Mesothelial cell of epicardium (in vitro differentiated cells): Measurements from ENCODE around the gene CDC42EP3. TPM values are rescaled to one million over a fixed set of nuclear protein-coding genes. Genes with fewer than 3 reads are reported as not detected.

Experiments used
- DNase-seq, 2 experiments: peaks; one replicate each; pipeline ENCODE4 v3.0.0; 2021; ENCODE audit warnings: low spot score in 2 of 2; ENCODE audit not compliant: unreplicated experiment in 2 of 2
- H3K27ac Mint-ChIP-seq: 2 replicates; pipeline ENCODE4 v1.8.0; 2021; ENCODE audit warnings: mixed read lengths
- H3K27me3 Mint-ChIP-seq: 2 replicates; pipeline ENCODE4 v1.8.0; 2021; ENCODE audit warnings: low read depth, mixed read lengths
- H3K36me3 Mint-ChIP-seq: 2 replicates; pipeline ENCODE4 v1.8.0; 2021; ENCODE audit warnings: mixed read lengths
- H3K4me1 Mint-ChIP-seq: 2 replicates; pipeline ENCODE4 v1.8.0; 2021; ENCODE audit warnings: mixed read lengths
- H3K4me3 Mint-ChIP-seq: 2 replicates; pipeline ENCODE4 v1.8.0; 2021; ENCODE audit warnings: mild to moderate bottlenecking, moderate library complexity, mixed read lengths
- H3K9me3 Mint-ChIP-seq: 2 replicates; pipeline ENCODE4 v1.8.0; 2021; ENCODE audit warnings: mixed read lengths
- CTCF ChIP-seq: fragments of 200-600 bp; sonication (generic); IDR thresholded peaks from one replicate; pipeline ENCODE4 v1.5.0; 2021; ENCODE audit warnings: antibody characterized with exemption; ENCODE audit not compliant: unreplicated experiment
- total RNA-seq: library from RNA; stranded (reverse); gene quantifications from 3 replicates; pipeline ENCODE4 v1.2.1, GENCODE V29; 2021

Gene CDC42EP3
- total RNA-seq, 1 donor from 2014 or later: 48.7 TPM

- Mint-ChIP-seq H3K27me3 (no peaks in the 10 kb centered on the region), H3K27ac (peak overlapping the region; percentile 64), H3K4me1 (peaks cover 40% of the 10 kb centered on the region), H3K4me3 (no peak overlapping the region), H3K36me3 (peaks cover 9% of the 10 kb centered on the region), H3K9me3 (peaks cover 27% of the 10 kb centered on the region)
- TF ChIP-seq CTCF: no peak
- no peak for DNase-seq
Observed at GRCh38 chr2:37711831-37712230, 40.4 kb upstream of the CDC42EP3 start.

- Mint-ChIP-seq H3K27ac (peak overlapping the region; percentile 64), H3K9me3 (peaks cover 25% of the 10 kb centered on the region), H3K27me3 (no peaks in the 10 kb centered on the region), H3K4me3 (no peak overlapping the region), H3K36me3 (peaks cover 9% of the 10 kb centered on the region), H3K4me1 (peaks cover 45% of the 10 kb centered on the region)
- no peak for DNase-seq
- TF ChIP-seq CTCF: no peak
Observed at GRCh38 chr2:37711308-37711731, 39.9 kb upstream of the CDC42EP3 start.

GRCh38 chr2:37709111-37709510, 37.7 kb upstream of the CDC42EP3 start:
- TF ChIP-seq CTCF: no peak
- no peaks in the 10 kb centered on the region for H3K27me3 Mint-ChIP-seq
- no peak for DNase-seq
- H3K4me1 Mint-ChIP-seq: peaks cover 51% of the 10 kb centered on the region
- H3K9me3 Mint-ChIP-seq: peaks cover 8% of the 10 kb centered on the region
- H3K4me3 Mint-ChIP-seq: no peak overlapping the region
- peak overlapping the region; percentile 18 for H3K27ac Mint-ChIP-seq
- H3K36me3 Mint-ChIP-seq: no peaks in the 10 kb centered on the region

- no peak for DNase-seq
- no peak for TF ChIP-seq CTCF
- no peaks in the 10 kb centered on the region for H3K9me3 Mint-ChIP-seq
- peak overlapping the region; percentile 36 for H3K27ac Mint-ChIP-seq
- H3K27me3 Mint-ChIP-seq: no peaks in the 10 kb centered on the region
- H3K36me3 Mint-ChIP-seq: no peaks in the 10 kb centered on the region
- H3K4me3 Mint-ChIP-seq: no peak overlapping the region
- peaks cover 51% of the 10 kb centered on the region for H3K4me1 Mint-ChIP-seq
Observed at GRCh38 chr2:37708146-37708545, 36.7 kb upstream of the CDC42EP3 start.

GRCh38 chr2:37707393-37707792, 36.0 kb upstream of the CDC42EP3 start:
- Mint-ChIP-seq H3K4me1 (peaks cover 51% of the 10 kb centered on the region), H3K27me3 (no peaks in the 10 kb centered on the region), H3K27ac (peak overlapping the region; percentile 80), H3K9me3 (no peaks in the 10 kb centered on the region), H3K4me3 (no peak overlapping the region), H3K36me3 (no peaks in the 10 kb centered on the region)
- no peak for TF ChIP-seq CTCF
- DNase-seq: no peak
